DND-41 (cell line): ENCODE data around the gene SUSD5.

Experiments used
- ATAC-seq: fragments of 200-7000 bp; cut with Tn5 transposase; 3 replicates; pipeline ENCODE4 v1.9.1; 2021; ENCODE audit warnings: low read depth; ENCODE audit not compliant: insufficient read depth
- DNase-seq: peaks from one replicate; pipeline ENCODE4 v3.0.0-alpha.2; 2020
- H2AFZ ChIP-seq: 2 replicates; pipeline ENCODE4 v1.6.0; 2012; ENCODE audit warnings: low read depth, low read length
- H3K27ac ChIP-seq: 2 replicates; pipeline ENCODE4 v1.5.1; 2012; ENCODE audit warnings: low read length, inconsistent platforms
- H3K27me3 ChIP-seq: fragments of 200-600 bp; sonication (generic); 2 replicates; pipeline ENCODE4 v1.6.0; 2012; ENCODE audit warnings: low read length, mild to moderate bottlenecking, inconsistent platforms; ENCODE audit not compliant: insufficient read depth, poor library complexity
- H3K36me3 ChIP-seq: 2 replicates; pipeline ENCODE4 v1.5.1; 2012; ENCODE audit warnings: low read length, inconsistent platforms; ENCODE audit not compliant: insufficient read depth
- H3K4me1 ChIP-seq: 2 replicates; pipeline ENCODE4 v1.5.1; 2012; ENCODE audit warnings: mild to moderate bottlenecking, low read length; ENCODE audit not compliant: insufficient read depth
- H3K4me2 ChIP-seq: 2 replicates; pipeline ENCODE4 v1.6.0; 2012; ENCODE audit warnings: mild to moderate bottlenecking, moderate library complexity, low read length, inconsistent platforms; ENCODE audit not compliant: insufficient read depth
- H3K4me3 ChIP-seq, 2 experiments: fragments of 200-600 bp in 1 of 2; shearing (Covaris generic) in 1 of 2; 2 replicates each; pipeline ENCODE4 v1.5.1; 2012 to 2016; ENCODE audit warnings: inconsistent platforms in 2 of 2, low read length in 2 of 2, mild to moderate bottlenecking in 2 of 2, low read depth in 1 of 2, moderate library complexity in 1 of 2
- H3K79me2 ChIP-seq: 2 replicates; pipeline ENCODE4 v1.6.0; 2012; ENCODE audit warnings: low read length, inconsistent platforms; ENCODE audit not compliant: insufficient read depth
- H3K9ac ChIP-seq: 2 replicates; pipeline ENCODE4 v1.6.0; 2012; ENCODE audit warnings: low read depth, mild to moderate bottlenecking, inconsistent platforms, low read length, moderate library complexity
- H3K9me3 ChIP-seq: 2 replicates; pipeline ENCODE4 v1.5.1; 2012; ENCODE audit warnings: low read length, moderate library complexity, mild to moderate bottlenecking, inconsistent platforms; ENCODE audit not compliant: insufficient read depth, severe bottlenecking
- H4K20me1 ChIP-seq: 2 replicates; pipeline ENCODE4 v1.6.0; 2012; ENCODE audit warnings: low read length; ENCODE audit not compliant: insufficient read depth
- CTCF ChIP-seq: IDR thresholded peaks from 2 replicates; pipeline ENCODE4 v1.5.1; 2012; ENCODE audit warnings: borderline replicate concordance, low read length, moderate library complexity, mild to moderate bottlenecking; ENCODE audit not compliant: poor library complexity, severe bottlenecking; ENCODE audit errors: extremely low read depth
- EZH2 ChIP-seq: IDR thresholded peaks from 3 replicates; pipeline ENCODE4 v1.6.1; 2012; ENCODE audit warnings: borderline replicate concordance, low read depth, mild to moderate bottlenecking, moderate library complexity, low read length, inconsistent platforms; ENCODE audit not compliant: severe bottlenecking

Gene SUSD5

GRCh38 chr3:33115024-33115768 is 103.4 kb downstream of the SUSD5 start:
- Histone ChIP-seq H3K4me3 (peak overlapping the region in 1 of 2 experiments; percentile 87; a peak in 3 of 4 replicates), H2AFZ (no peak overlapping the region), H3K9ac (peak overlapping the region; percentile 95), H4K20me1 (peaks cover 33% of the 10 kb centered on the region; the same call in 1 of the 2 replicates), H3K4me1 (peaks cover 51% of the 10 kb centered on the region), H3K9me3 (no peaks in the 10 kb centered on the region), H3K36me3 (peaks cover 25% of the 10 kb centered on the region), H3K4me2 (peak overlapping the region; percentile 83), H3K27me3 (no peaks in the 10 kb centered on the region), H3K27ac (peak overlapping the region; percentile 30; the same call in 1 of the 2 replicates), H3K79me2 (peaks cover 69% of the 10 kb centered on the region)
- ATAC-seq = no peak
- DNase-seq = no peak
- TF ChIP-seq EZH2 (no peak), CTCF (no peak)

- no peak for ATAC-seq
- Histone ChIP-seq H3K79me2 (peaks cover 65% of the 10 kb centered on the region), H2AFZ (peak overlapping the region; percentile 95), H3K27ac (0 out of 2 replicates have a peak overlapping the region, but pooled peaks have one; percentile 8), H3K4me1 (peaks cover 51% of the 10 kb centered on the region), H3K4me2 (peak overlapping the region; percentile 83), H3K36me3 (peaks cover 19% of the 10 kb centered on the region), H3K4me3 (peak overlapping the region; percentile 49 to 87; a peak in 3 of 4 replicates), H3K27me3 (no peaks in the 10 kb centered on the region), H3K9ac (peak overlapping the region; percentile 95), H3K9me3 (no peaks in the 10 kb centered on the region), H4K20me1 (peaks cover 28% of the 10 kb centered on the region; the same call in 1 of the 2 replicates)
- no peak for DNase-seq
- TF ChIP-seq EZH2 (no peak), CTCF (no peak)
Observed at GRCh38 chr3:33114622-33115023, 104.0 kb downstream of the SUSD5 start.

GRCh38 chr3:33113772-33114621 is 104.6 kb downstream of the SUSD5 start, which contains the start of gene CRTAP:
Gene CRTAP, plus strand, starts transcription at chr3:33114014. Its CDS starts 64 bp downstream, at chr3:33114078.
- TF ChIP-seq EZH2 (no peak), CTCF (peak; percentile 7)
- peak within 1 kb of the TSS; percentile 95 for H3K9ac ChIP-seq
- H3K79me2 ChIP-seq = peaks cover 58% of the 10 kb centered on the region
- no peaks in the 10 kb centered on the region for H3K27me3 ChIP-seq
- peaks cover 24% of the 10 kb centered on the region; the same call in 1 of the 2 replicates for H4K20me1 ChIP-seq
- peak within 1 kb of the TSS; percentile 95 for H2AFZ ChIP-seq
- peaks cover 13% of the 10 kb centered on the region for H3K36me3 ChIP-seq
- H3K4me1 ChIP-seq = peaks cover 51% of the 10 kb centered on the region
- peak within 1 kb of the TSS; percentile 83 for H3K4me2 ChIP-seq
- peak; percentile 85 for ATAC-seq
- no peaks in the 10 kb centered on the region for H3K9me3 ChIP-seq
- peak within 1 kb of the TSS; percentile 49 to 87 for H3K4me3 ChIP-seq
- H3K27ac ChIP-seq = peak within 1 kb of the TSS; percentile 96
- peak; percentile 95 for DNase-seq
